Tibial artery (tissue), 4 donors: ENCODE results near the gene HOXC10.

Experiments
- DNase-seq, 2 donors: peaks; one replicate each; pipeline ENCODE4 v3.0.0-alpha.2; 2019
- H3K27ac ChIP-seq, 2 donors: fragments of 200-600 bp; sonication (generic) in 1 of 2; 1 replicate in 1 of 2; 2 replicates in 1 of 2; pipeline ENCODE4 v1.5.1; 2018 to 2019; ENCODE audit warnings: mild to moderate bottlenecking in 1 of 2
- H3K27me3 ChIP-seq, 2 donors: fragments of 200-600 bp; sonication (generic) in 1 of 2; one replicate each; pipeline versions ENCODE4 v1.5.1 to v1.6.0; 2016 to 2019
- H3K36me3 ChIP-seq, 3 donors: fragments of 200-600 bp; sonication (generic) in 2 of 3; one replicate each; pipeline ENCODE4 v1.5.1; 2016 to 2019; ENCODE audit warnings: mild to moderate bottlenecking in 2 of 3
- H3K4me1 ChIP-seq, 4 donors: fragments of 200-600 bp; sonication (generic) in 2 of 4; 1 replicate in 3 of 4; 2 replicates in 1 of 4; pipeline ENCODE4 v1.5.1; 2016 to 2019
- H3K4me3 ChIP-seq, 2 donors: fragments of 200-600 bp; sonication (generic) in 1 of 2; 1 replicate in 1 of 2; 2 replicates in 1 of 2; pipeline ENCODE4 v1.5.1; 2018 to 2019; ENCODE audit warnings: mild to moderate bottlenecking in 2 of 2
- H3K9me3 ChIP-seq, 3 donors: fragments of 200-600 bp; sonication (generic) in 1 of 3; one replicate each; pipeline ENCODE4 v1.5.1; 2016 to 2019
- intact Hi-C: fragments of 100-400 bp; cut with DNase I; formaldehyde crosslinking; loops from one replicate; pipeline ENCODE4 v1.15.0; 2023; ENCODE audit warnings: low total_unique reads
- TF ChIP-seq, protein P1 (sequence below), 2 experiments: fragments of 200-600 bp in 1 of 2; fragments of 450-650 bp in 1 of 2; IDR thresholded peaks; one replicate each; pipeline ENCODE4 v1.5.1; 2017 to 2019; ENCODE audit warnings: antibody characterized with exemption in 2 of 2, mild to moderate bottlenecking in 1 of 2, moderate library complexity in 1 of 2

Gene HOXC10

DNA sequence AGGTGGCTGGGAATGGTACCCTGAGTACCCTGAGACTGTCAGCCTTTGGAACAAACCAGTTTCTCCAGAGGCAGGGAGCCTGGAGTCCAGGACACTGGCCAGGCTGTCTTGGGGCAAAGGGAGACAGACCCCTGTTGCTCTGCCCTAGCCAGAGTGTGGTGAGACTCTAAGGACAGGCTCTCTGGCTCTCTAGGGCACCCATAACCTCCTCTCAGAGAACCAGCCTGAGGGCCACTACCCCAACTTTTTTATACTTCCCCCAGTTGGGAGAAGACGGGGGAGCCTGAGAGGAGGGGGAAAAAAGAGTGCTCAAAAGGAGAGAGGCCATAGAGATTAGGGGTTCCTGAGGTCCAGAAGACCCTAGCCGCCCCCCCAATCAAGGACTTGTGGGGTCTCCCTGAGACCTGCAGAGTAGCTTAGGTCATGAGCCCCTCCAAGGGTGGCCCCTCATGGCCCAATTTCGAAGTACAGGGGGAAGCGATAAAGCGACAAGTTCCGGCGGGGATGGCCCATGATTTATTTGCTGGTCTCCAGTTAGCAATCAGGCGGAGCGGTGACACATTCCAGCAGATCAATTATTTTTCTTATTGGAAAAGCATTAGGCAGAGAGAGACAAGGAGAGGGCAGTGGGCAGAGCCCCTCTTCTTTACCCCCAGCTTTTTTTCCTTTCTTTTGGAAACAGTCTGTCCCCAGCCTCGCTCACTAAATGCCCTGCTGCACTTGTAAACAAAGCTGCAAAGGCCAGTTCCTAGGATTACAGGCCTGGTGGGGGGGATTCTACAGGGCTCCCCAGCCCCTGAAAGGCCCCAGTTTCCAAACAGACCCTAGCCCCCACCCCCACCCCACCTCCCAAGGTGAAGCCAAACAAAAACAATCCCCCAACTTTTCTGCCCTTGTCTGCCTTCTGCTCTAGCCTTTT is 25.4 kb downstream of the HOXC10 start:
- Histone ChIP-seq H3K4me1 (peaks cover 0 to 85% (median 55%) of the 10 kb centered on the region in 4 donors), H3K27me3 (no peaks in the 10 kb centered on the region), H3K9me3 (no peaks in the 10 kb centered on the region), H3K27ac (peak overlapping the region; percentile 80 to 98), H3K36me3 (no peaks in the 10 kb centered on the region), H3K4me3 (peak overlapping the region; percentile 59 to 64)
- DNase-seq, result no peak
- intact Hi-C loops, result no loop called here
- TF ChIP-seq, protein P1, sequence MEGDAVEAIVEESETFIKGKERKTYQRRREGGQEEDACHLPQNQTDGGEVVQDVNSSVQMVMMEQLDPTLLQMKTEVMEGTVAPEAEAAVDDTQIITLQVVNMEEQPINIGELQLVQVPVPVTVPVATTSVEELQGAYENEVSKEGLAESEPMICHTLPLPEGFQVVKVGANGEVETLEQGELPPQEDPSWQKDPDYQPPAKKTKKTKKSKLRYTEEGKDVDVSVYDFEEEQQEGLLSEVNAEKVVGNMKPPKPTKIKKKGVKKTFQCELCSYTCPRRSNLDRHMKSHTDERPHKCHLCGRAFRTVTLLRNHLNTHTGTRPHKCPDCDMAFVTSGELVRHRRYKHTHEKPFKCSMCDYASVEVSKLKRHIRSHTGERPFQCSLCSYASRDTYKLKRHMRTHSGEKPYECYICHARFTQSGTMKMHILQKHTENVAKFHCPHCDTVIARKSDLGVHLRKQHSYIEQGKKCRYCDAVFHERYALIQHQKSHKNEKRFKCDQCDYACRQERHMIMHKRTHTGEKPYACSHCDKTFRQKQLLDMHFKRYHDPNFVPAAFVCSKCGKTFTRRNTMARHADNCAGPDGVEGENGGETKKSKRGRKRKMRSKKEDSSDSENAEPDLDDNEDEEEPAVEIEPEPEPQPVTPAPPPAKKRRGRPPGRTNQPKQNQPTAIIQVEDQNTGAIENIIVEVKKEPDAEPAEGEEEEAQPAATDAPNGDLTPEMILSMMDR (IDR thresholded peaks at IDR 0.05), result no peak

DNA sequence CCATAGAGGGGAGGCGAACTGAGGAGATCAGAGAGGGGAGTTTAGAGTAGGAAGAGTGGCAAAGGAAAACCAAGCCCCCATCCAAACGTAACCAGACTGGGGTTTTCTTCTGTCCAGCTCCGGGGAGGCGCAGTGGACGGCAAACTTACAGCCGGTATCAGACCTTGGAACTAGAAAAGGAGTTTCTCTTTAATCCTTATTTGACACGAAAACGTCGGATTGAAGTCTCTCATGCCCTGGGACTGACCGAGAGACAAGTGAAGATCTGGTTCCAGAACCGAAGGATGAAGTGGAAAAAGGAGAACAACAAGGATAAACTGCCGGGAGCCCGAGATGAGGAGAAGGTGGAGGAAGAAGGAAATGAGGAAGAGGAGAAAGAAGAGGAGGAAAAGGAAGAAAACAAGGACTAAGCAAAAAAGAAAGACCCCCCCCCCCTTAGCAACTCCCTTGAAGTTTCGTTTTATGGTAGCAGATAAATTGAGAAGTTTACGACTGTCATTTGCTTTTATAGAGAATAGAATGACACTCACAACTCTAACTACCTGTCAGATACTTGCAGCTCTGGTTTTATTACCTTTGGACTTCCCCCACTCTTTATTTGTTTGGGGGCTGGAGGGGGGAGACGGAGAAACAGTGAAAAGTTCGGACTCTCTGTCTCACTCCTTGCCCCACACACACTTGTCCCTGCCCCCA is 26.2 kb downstream of the HOXC10 start:
- Histone ChIP-seq H3K9me3 (no peaks in the 10 kb centered on the region), H3K36me3 (no peaks in the 10 kb centered on the region), H3K4me3 (peak overlapping the region; percentile 59 to 64), H3K27ac (peak overlapping the region; percentile 80 to 98), H3K27me3 (no peaks in the 10 kb centered on the region), H3K4me1 (peaks cover 0 to 85% (median 52%) of the 10 kb centered on the region in 4 donors)
- DNase-seq, result no peak
- intact Hi-C loops, result no loop called here
- TF ChIP-seq, protein P1 (IDR thresholded peaks at IDR 0.05), result no peak

DNA sequence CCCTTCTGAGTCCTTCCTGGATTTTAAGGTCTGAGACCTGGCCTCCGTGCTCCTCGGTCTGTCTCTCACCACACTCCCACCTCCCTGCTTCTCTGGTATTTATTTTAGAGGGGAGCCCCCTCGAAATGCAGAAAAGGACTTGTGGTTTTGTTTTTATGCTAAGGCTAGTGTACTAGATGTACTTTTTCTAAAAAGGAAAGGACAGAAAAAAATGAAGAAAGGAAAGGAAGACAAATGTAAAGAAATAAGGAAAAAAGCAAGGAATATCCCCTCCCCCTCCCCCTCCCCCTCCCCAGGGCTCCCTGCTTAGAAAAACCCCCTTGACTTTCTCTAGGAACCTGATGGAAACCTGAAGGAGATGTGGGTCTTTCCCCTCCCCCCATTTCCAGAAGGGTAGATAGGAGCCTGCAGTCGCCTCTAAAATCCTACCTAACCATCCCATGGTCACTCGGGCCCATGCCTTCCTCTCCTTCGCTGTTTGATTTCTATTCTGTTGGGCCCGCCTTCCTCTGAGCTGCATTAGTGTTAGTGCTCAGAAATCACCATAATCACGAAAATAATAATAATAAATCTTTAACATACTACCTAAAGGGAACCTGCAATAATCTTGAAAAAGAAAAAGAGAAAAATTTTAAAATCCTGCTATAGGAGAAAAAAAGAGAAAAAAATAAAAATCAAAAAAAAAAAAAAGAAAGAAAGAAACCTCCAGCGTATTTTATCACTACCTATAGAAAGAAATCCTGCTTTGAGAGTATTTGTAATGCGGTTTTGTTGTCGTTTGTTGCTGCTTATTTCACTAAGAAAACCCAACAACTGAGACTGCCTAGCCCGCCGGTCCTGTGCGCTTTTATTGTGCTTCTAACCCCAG is 27.0 kb downstream of the HOXC10 start:
- no peaks in the 10 kb centered on the region for H3K27me3 ChIP-seq
- H3K4me3 ChIP-seq, result peak overlapping the region in 1 of 2 donors; percentile 64
- intact Hi-C loops, result no loop called here
- H3K4me1 ChIP-seq, result peaks cover 0 to 80% (median 44%) of the 10 kb centered on the region in 4 donors
- H3K27ac ChIP-seq, result peak overlapping the region; percentile 98
- no peaks in the 10 kb centered on the region for H3K9me3 ChIP-seq
- TF ChIP-seq, protein P1 (IDR thresholded peaks at IDR 0.05), result no peak
- no peak for DNase-seq
- H3K36me3 ChIP-seq, result no peaks in the 10 kb centered on the region

DNA sequence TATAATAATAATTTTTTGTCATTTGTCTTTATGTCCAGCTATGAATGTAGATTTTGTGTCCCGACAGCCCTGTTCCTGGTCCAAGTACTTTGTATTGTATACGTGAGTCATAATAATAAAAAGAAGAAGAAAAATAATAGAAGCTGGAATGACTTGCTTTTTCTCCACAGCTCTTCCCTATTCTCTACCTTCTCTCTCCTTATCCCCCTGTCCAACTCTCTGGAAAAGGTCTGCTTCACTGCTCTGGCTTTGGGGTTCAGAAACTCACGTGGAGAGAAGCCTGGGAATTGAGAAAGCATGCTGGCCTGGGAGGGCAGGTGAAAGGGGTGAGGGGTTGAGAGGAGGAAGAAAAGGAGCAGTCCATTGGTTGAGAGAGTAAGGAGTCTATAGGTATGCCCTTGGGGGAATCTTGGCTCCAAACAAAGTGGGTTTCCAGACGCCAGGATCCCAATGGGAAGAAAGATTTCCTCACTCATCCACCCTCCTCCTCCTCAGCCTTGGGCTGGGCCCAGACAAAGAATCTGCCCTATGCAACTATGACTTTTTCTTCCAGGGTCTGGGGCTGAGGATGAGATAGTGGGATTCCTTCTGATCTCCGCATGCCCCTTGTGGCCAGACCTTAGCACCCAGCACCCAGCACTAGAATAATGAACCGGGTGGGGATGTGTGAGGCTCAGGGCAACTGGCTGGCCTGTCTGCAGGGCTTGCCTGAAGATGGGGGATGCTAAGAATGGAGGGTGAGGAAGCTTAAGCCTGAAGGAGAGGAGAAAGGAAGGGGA is 27.9 kb downstream of the HOXC10 start:
- TF ChIP-seq, protein P1 (IDR thresholded peaks at IDR 0.05), result no peak
- intact Hi-C loops, result no loop called here
- Histone ChIP-seq H3K9me3 (no peaks in the 10 kb centered on the region), H3K4me3 (no peak overlapping the region), H3K27ac (peak overlapping the region; percentile 98), H3K36me3 (no peaks in the 10 kb centered on the region), H3K27me3 (no peaks in the 10 kb centered on the region), H3K4me1 (peaks cover 0 to 71% (median 36%) of the 10 kb centered on the region in 4 donors)
- no peak for DNase-seq
